ENCODE results near the gene PTPRN2.

GRCh38 chr7:157983502-157984422, 603.9 kb downstream of the PTPRN2 start:
- TF ChIP-seq, protein P1, sequence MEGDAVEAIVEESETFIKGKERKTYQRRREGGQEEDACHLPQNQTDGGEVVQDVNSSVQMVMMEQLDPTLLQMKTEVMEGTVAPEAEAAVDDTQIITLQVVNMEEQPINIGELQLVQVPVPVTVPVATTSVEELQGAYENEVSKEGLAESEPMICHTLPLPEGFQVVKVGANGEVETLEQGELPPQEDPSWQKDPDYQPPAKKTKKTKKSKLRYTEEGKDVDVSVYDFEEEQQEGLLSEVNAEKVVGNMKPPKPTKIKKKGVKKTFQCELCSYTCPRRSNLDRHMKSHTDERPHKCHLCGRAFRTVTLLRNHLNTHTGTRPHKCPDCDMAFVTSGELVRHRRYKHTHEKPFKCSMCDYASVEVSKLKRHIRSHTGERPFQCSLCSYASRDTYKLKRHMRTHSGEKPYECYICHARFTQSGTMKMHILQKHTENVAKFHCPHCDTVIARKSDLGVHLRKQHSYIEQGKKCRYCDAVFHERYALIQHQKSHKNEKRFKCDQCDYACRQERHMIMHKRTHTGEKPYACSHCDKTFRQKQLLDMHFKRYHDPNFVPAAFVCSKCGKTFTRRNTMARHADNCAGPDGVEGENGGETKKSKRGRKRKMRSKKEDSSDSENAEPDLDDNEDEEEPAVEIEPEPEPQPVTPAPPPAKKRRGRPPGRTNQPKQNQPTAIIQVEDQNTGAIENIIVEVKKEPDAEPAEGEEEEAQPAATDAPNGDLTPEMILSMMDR (conservative IDR thresholded peaks at IDR 0.05 in 1 of 2, IDR thresholded peaks at IDR 0.05 in 1 of 2; ENCODE audit: low read depth in 1 of 2, low read length in 2 of 2): no peak
- no peak for TF ChIP-seq EZH2 (IDR thresholded peaks at IDR 0.05; ENCODE audit: low read length, missing control alignments)

All from fibroblast of lung (primary cell).